GM21526 (cell line): Measurements from ENCODE around the gene LRRC46.

ENCODE experiments used
- ATAC-seq: cut with Tn5 transposase; IDR thresholded peaks from one replicate; pipeline ENCODE4 v1.9.1; 2021; ENCODE audit warnings: moderate library complexity; ENCODE audit not compliant: unreplicated experiment, low FRiP score

Gene LRRC46

DNA sequence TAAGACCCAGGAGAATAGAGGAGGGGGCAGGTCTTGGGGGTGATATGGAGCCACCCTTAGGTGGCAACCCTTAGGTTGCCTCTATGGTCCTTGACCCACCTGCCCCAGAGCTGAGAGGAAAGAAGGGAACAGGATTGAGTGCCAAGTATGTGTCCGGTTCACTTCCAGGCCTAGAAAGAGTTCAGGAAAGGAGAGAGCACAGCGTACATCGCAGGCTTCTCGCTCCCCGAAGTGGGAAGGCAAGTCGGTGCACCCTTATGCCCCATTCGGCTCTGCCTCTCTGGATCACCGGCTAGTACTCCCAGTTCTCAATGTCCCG is 18.9 kb downstream of the LRRC46 start:
- no peak for ATAC-seq

DNA sequence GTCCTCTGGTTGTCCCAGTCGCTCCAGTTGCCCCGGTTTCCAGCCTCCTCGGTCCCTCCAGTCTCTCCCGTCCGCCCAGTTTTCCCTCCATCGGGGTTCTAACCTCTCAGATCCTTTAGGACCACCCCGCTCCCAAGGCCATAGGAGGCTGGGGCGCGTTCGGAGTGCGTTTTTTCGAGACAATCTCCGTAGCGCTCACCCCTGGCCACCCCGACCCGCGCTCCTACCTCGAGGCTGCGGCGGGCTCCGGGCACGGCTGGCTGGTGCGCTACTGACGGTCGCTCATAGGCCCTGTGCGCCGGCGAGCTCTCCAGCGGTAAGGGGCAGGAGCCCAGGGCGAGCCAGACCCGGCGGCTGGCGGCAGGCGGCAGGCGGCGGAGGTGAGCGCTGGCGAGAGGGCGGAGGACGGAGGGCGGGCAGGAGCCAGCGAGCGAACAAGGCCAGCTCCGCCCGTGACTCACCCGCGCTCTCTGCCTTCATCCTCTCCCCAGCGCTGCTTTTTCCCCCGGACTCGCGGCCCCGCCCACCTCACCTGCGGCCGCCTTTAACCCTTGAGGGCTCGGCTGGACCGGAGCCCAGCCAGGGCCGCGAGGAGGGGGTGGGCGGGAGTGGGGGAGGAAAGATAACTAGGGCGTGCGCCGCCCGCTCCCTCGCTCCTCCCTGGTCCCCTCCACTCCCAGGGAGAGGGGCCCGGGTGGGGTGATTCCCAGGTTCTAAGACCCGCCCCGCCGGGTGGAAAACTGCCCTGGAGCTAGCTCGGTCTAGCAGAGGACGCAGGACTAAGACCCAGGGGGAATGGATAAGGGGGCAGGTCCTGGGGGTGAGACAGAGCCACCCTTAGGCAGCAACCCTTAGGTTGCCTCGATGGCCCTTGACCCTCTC is 19.5 kb downstream of the LRRC46 start, which contains the start of gene SP6:
Gene SP6, minus strand, starts transcription at position 472 of the 882 bp plus-strand sequence. CDS start 2,734 bp downstream, outside the sequence.
- ATAC-seq, result no peak

DNA sequence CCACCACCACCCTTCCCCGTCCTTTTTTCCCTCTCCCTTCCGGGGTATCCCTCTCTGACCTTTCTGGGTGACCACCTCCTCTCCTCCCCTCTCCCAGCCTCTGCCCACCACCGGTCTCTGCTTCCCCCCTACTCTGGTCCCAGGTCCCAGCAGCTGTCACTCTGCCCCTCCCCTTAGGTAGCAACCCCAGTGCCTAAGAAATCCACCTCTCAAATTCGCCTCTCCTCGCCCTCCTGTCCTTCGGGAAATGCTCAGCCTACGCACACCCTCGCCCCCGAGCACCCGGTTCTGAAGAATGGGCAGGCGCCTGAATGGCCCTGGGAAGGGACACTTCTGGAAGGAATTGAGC is 20.3 kb downstream of the LRRC46 start:
- no peak for ATAC-seq

DNA sequence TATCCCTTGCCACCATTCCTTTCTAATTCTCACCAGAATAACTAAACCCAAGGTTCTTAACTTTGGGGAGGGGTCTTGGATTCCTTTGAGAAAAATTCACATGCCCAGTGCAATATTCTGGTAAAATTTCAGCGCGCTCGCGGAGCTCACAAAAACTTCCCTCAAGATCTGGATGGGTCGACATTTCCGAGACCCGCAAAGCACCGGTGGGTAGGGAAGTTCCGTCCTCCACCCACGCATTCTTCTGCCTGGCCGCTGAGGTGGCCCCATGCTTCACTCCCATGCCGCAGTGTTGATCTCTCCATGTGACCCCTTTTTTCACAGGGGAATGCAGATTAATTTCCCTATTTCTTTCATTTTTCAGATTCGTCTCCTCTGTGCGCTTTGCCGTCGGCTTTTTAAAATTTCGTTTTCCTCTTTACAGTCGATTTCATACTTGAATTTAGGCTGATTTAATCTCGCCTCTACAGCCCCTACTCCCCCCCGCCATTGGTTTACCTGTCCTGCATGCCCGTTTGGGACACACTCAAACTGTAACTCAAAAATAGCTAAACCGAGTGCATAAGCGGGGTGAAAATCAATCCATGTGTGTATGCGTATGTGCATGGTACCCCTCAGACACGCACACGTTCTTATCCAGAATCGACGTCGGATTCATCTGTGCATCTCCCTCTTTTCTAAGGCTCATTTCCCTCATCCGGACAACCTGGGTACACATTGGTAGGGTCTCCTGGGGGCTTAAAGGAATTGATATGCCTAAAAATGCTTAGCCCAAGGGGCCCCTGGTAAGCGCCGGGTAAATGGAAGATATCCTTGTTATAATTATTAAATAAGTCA is 20.9 kb downstream of the LRRC46 start:
- ATAC-seq, result no peak

DNA sequence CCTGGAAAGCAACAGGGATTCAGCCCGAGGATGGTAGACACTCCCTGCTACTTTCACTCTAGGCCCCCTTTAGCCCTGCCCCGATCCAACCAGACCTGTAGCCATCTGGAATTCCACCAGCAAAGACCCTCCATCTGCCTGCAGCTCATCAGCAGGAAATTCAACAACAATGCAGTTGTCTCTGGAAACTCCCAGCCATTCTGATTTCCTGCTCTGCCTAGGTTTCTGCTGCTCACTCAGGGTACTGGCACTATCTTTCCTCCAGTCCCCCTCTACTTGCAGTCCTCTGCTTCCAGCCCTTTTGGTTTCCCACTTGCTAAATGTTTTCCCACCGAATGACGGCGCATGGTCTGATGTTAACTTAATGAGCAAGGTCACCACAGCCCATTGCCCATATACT is 22.1 kb downstream of the LRRC46 start:
- ATAC-seq, result no peak

DNA sequence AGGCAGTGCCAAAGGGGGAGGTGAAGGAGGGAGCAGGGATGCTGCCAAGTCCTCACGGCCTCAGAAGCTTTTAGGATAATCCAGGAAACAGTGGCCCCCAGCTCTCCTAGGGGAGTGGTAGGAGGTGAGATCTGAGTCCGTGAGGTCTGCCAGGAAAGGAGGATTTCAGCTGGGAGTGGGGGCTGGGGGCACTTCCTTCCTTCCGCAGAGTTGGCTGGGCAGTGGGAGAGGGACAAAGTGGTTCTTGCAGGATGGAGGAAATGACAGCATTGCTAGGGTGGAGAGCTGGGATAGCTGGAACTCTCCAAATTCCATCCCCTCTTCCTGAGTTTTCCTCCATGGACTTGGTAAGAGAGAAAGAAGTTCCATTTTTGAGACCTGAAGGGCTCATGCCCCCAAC is 24.3 kb downstream of the LRRC46 start:
- no peak for ATAC-seq

DNA sequence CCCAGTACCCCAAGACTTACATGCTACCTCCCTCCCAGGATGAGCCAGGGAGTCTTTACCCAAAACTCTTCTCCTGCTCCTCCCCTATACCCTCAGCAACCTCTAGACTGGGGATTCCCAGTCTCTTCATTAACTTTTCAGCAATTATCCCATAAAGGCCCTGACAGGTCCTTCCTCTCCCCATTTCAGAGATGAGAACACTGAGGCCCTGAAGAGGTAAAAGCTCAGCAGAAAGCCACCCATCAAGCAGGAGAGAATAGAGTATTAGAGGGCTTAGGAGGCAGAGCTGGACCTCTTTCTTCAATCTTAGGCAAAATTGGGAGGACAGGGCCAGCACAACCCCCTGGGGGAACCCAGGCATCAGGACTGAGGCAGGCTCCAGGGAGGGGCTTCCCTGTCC is 25.4 kb downstream of the LRRC46 start:
- ATAC-seq, result no peak

DNA sequence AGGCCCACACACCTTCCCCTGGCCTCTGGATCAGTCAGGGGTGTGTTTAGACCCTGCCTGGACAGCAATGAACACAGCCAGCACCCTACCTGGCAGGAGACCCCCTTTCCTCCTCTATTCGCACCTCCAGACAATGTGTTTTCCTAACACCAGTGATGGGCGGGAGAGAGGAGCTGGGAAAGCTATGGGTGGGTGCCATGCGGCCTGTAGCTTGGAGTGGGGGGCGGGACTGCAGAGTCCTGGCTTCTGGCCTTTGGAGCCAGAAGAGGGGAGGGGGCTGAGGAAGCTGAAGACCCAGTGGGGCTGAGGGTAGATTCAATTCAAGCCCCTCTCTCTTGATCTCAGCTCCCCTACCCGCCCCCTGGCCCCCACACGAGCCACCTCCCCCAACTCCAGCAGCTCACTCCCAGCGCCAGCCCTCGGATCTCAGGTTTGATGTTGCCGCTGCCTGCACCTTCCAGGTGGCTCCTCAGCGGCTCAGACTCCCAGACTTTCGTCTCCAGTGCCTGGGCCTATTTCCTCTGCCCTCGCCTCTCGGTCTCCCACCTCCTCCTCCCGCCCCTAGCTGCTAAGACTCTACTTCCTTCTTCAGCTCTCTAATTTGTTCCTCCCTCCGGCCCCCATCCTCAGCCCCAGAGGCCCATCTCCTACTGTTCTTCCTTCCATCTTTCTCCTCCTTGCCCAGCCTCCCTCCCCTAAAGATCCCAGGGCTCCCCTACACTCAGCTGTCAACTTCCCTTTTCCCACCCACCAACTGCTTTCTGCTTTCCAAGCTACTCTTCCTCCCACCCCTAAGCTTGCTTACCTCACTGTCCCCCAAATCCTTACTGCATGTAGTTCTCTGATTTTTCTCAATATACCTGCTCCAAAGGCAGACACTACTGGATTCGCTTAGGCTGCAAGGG is 26.3 kb downstream of the LRRC46 start:
- ATAC-seq, result no peak

DNA sequence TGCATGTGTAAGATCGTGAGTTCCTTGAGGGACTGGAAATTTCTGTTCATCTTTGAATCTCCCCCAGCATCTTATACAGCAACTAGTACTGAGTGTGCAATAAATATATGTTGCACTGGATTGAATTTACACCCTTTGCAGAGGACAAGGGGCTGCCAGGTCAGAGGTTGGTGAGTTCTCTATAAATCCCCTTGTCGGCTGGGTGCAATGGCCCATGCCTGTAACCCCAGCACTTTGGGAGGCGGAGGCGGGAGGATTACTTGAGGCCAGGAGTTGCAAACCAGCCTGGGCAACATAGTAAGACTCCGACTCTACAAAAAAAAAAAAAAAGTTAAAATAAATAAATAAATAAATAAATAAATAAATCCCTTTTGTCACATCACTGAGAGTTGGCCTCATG is 28.9 kb downstream of the LRRC46 start:
- ATAC-seq, result no peak

DNA sequence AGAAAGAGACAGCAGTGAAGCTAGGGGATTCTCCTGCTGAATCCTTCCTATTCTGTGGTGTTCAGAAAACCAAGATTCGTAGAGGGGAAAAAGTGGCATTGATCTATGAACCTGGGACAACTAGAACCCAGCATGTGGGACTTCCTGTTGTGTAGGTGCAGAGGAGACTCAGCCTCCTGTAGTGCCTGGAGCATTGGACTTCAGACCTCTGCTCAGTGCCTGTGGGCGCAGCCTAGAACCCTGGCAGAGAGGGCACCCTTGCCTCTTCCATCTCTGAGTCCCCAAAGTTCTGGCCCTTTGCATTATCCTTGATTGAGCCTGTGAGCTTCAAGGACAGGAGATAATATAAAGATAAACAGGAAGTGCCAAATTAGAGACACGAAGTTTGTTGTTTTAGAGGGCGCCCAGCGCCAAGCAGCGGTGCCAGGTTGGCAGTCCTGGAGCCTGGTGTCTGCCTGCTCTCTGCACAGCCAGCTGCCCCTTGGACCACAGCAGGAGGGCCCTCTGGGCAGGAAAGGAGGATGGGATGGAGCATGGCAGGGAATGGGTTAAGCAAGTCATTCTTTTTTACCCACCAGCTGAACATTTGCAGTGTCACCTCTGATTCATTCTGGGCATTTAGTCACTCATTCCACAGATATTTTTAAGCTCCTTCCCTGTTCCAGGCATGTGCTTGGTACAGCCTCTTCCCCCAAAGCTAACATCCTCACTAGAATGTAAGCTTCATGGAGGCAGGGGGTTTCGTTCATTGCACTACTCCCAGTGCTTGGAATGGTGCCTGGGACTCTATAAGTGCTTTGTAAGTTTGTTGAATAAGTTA is 31.4 kb downstream of the LRRC46 start:
- ATAC-seq, result no peak

DNA sequence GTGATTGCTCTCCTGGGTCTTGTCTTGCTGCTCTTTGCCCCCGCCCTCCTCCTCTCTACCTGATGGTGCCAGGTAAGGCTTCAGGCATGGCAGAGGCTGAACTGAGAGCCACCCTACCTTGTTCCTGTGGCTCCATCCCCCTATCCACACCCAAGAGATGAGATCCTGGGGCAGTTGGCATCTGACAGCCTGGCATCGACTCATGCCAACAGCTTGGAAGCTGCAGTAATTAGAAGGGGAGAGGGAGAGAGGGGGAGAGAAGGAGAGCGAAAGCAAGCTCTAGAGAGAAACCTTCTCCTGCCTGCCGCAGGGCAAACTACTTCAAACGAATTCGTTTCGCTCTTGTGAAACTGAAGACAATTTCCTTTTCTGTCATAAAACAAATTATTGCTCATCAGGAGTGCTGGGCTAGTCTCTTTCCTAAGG is 33.3 kb downstream of the LRRC46 start:
- no peak for ATAC-seq

DNA sequence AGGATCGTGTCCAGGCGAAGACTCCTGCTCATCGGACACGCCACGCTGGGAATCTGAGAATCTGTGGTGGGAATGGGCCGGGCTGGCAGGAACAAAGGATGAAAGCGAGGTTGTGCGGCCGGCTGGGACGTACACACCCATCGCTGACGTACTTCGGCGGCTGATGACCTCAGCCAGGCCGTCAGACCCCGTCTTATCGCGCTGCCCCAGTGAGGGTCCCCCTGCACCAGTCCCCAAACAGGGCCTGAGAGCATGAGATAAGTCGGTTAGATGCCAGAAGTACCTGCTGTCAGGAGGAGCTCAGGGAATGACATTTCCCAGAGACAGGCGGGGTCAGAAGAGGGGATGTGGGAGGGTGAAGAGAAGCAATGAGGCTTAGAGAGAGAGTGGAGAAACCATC is 35.5 kb downstream of the LRRC46 start:
- no peak for ATAC-seq

DNA sequence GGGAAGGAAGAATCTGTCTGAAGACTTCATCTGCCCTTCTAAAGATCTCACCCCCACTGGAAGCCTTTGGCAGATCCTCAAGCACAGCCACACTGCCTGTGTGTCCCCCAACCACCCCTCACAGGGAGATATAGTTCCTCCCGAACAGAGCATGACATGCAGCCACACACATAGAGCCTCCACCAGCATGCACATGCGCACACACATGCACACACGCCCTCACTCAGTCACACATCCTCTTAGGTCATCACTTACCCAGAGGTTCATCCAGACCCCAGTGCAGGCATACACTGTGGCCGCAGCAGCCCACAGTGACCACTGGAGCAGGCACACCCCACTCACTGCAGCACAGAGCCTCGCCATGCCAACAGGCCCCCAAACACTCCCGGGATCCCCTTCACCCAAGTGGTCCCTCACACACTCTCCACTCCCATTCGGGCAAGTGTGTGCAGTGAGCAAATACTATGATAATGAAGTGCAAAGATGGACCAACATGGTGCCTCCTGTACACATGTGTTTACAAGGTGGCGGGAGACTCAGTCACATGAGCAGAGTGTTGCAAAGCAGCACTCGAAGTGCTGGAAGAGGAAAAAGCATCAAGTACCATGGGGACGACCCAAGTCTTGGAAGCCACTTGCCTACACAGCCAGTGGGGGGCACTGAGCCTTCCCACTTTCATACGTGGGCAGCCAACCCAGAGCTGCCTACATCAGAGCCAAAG is 36.5 kb downstream of the LRRC46 start:
- ATAC-seq, result no peak

DNA sequence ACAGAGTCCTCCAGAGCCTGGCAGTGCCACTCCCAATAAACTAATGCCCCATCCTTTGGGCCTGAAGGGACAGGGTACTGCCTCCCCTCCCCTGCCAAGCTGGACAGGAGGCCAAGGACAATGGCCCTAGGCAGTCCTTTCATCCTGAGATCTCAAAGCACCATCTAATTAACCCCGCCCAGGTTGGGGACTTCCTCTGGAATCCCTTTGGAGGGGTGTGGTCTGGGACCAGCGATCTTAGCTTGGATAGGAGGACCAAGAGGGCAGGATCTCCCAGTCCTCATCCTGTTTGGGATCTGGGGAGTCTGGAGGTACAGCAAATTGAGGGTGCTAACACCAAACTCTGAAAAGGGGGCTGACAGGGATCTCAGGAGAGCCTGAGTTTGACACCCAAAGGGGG is 37.6 kb downstream of the LRRC46 start:
- no peak for ATAC-seq

DNA sequence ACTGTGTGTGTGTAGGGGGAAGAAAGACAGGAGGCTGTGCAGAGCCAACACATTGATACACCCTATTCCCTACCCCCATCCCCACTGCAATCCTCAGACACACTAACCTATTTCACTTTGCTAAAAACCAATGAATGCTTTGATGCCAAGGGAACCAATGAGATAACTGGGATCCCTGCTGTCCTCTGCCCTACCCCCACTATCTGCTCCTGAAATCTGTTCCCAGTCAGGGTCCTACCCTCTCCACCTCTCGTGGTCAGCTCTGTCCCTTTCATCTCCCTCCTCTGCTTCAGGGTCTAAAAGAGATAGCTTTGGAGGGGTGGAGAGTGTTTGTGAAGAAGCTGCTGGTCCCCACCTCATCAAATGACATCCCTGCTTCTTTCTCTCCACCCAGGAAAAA is 38.6 kb downstream of the LRRC46 start:
- ATAC-seq, result no peak

DNA sequence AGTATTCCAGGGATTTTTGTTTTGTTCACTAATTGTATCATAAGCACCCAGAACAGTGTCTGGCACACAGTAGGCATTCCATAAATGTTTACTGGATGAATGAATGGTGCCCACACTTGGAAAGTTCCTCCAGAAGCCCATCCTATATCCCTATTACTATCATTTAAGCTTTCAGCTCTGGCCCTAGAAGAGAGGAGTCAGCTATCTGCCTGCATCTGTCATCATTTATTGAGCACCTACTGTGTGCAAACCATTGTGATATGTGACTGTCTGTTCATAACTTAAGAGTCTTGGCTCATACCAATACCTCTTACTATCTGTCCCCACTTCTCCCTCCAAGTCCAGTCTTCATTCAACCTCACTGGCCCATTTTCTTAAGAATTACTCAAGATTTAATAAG is 39.6 kb downstream of the LRRC46 start:
- ATAC-seq, result no peak

DNA sequence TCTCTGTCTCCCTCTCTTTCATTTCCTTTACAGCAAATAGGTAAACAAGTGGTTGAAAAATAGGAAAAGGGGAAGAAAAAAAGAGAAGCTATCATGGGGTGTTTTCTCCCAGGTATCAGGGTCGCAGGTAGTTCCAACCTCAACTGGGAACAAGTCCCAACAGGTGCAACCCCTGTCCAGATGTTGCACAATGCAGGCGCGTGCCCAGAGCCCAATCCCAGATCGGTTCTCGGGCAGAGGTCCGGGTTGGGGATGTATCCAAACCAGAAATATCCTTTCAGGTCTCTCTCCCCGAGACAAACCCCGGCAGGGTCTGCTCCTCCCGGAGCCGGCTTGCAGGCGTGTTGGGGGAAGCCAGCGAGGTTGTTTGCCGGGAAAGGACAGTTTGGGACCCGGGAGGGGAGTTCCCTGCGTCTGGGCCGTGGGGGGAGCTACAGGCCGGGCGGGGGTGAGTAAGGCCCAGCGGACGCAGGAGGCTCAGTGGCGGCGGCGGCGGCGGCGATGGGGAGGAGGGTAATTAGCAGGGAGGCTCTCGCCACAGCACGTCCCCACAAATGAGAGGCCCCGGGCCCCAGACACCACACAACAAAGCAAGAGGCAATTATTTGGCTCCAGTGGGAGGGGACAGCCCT is 40.7 kb downstream of the LRRC46 start:
- ATAC-seq, result no peak

DNA sequence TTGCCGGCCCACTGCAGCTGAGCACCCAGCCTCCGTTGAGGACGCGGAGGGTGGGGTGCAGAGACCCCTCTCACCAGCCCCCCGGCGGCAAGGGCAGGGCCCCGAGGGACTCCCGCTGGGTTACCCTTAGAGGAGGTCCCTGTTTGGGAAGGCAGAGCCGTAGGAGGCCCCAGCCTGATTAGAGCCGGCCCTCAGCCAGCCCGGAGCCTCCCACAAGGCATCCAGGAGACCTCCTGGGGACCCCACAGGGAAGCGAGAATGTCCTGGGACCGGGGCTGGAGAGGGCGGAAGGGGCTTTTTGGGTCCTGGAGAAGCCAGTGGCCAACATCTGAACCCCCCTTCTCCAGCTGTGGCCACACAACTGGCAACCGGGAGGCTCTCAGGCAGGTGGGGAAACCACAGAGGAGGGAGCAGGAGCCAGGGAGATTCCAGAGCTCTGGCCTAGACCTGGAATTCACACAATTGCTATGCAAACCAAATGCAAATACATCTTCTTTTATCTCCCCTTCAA is 41.2 kb downstream of the LRRC46 start:
- ATAC-seq, result no peak
